Activated T-cell treated with anti-CD3 and anti-CD28 coated beads, Interleukin-2, amount 50 U/mL, for 4 hours (primary cell): Measurements from ENCODE around the gene UTS2R. TPM values are rescaled to one million over a fixed set of nuclear protein-coding genes. Genes with fewer than 3 reads are reported as not detected.

Experiments used
- ATAC-seq, 2 donors: fragments of 200-7000 bp; cut with Tn5 transposase; one replicate each; pipeline ENCODE4 v1.10.0; 2021
- DNase-seq: peaks from one replicate; pipeline ENCODE4 v3.0.0-alpha.2; 2020
- H3K27me3 Mint-ChIP-seq: one replicate; pipeline ENCODE4 v1.8.0; 2021; ENCODE audit warnings: low read depth, mixed read lengths
- H3K36me3 Mint-ChIP-seq: one replicate; pipeline ENCODE4 v1.8.0; 2022; ENCODE audit warnings: mixed read lengths; ENCODE audit not compliant: insufficient read depth
- H3K4me1 Mint-ChIP-seq: one replicate; pipeline ENCODE4 v1.8.0; 2021; ENCODE audit warnings: low read depth, mixed read lengths
- H3K4me3 Mint-ChIP-seq: one replicate; pipeline ENCODE4 v1.8.0; 2021; ENCODE audit warnings: mild to moderate bottlenecking, moderate library complexity, mixed read lengths
- H3K9me3 Mint-ChIP-seq: one replicate; pipeline ENCODE4 v1.8.0; 2021; ENCODE audit warnings: mixed read lengths
- total RNA-seq, 3 donors: library from RNA; stranded (reverse); gene quantifications; one replicate each; pipeline ENCODE4 v1.2.1, GENCODE V29; 2021

Gene UTS2R
- total RNA-seq, 3 donors from 2014 or later, result not detected

DNA sequence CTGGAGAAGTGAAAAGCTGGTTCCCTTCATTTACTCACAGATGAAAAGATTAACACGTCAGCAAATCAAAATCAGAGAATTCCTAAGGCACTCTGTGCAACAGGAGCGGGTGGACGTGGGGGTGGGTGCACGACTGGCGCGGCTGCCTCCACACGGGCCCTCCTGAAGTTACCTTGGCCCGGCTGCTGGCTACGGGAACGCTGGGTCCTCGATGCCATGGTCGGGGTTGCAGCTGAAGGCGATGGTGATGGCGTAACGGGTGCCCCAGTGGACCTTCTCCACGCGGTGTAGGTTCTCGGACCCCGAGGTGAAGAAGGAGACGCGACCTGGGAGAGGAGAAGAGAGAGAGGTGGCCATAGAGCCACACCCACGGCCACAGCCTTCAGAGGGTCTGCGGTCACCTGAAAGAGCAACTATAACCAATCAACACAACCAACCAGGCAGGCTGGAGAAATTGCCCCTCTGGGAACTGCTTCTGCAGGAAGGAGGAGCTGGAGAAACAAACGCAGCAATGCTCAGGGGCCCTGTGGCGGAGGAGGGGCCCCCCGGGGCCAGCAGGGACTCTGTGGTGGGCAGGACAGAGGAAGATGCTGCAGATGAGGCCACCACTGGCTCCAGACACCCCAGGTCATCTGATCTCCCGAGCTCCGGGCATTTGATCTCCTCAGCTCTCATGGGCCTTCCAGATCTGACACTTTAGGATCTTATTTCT is 20.8 kb downstream of the UTS2R start:
- H3K9me3 Mint-ChIP-seq, result no peaks in the 10 kb centered on the region
- DNase-seq (no peak), ATAC-seq (no peak)
- H3K27me3 Mint-ChIP-seq, result peaks cover 2% of the 10 kb centered on the region
- peaks cover 8% of the 10 kb centered on the region for H3K36me3 Mint-ChIP-seq
- no peak overlapping the region for H3K4me3 Mint-ChIP-seq
- no peaks in the 10 kb centered on the region for H3K4me1 Mint-ChIP-seq

GRCh38 chr17:82392941-82393340 is 21.4 kb downstream of the UTS2R start:
- H3K27me3 Mint-ChIP-seq, result no peaks in the 10 kb centered on the region
- H3K4me1 Mint-ChIP-seq, result no peaks in the 10 kb centered on the region
- H3K4me3 Mint-ChIP-seq, result no peak overlapping the region
- H3K9me3 Mint-ChIP-seq, result no peaks in the 10 kb centered on the region
- DNase-seq (no peak), ATAC-seq (no peak)
- peaks cover 8% of the 10 kb centered on the region for H3K36me3 Mint-ChIP-seq

DNA sequence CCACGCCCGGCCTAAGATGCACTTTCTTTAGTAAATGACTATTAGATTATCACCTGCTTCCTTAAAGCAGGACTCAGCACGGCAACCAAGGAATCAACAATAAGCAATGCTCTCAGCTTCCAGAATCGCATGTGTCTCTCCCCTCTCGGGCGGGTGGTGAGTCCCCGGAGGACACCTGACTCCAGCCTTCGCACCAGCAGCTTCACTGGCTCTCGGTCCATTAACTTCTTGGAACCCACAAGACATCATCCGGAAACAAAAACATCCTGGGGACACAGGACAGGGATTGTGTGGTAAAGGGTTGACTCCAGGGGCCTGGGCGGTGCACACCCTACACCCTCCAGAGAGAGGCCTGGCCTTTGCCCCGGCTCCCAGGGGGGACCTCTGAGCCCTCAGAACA is 22.7 kb downstream of the UTS2R start:
- H3K27me3 Mint-ChIP-seq, result no peaks in the 10 kb centered on the region
- no peaks in the 10 kb centered on the region for H3K9me3 Mint-ChIP-seq
- no peak overlapping the region for H3K4me3 Mint-ChIP-seq
- peaks cover 8% of the 10 kb centered on the region for H3K36me3 Mint-ChIP-seq
- H3K4me1 Mint-ChIP-seq, result no peaks in the 10 kb centered on the region
- DNase-seq, result no peak
- no peak for ATAC-seq

- H3K27me3 Mint-ChIP-seq, result no peaks in the 10 kb centered on the region
- no peak for ATAC-seq
- no peak for DNase-seq
- peaks cover 12% of the 10 kb centered on the region for H3K4me1 Mint-ChIP-seq
- H3K9me3 Mint-ChIP-seq, result no peaks in the 10 kb centered on the region
- peaks cover 11% of the 10 kb centered on the region for H3K36me3 Mint-ChIP-seq
- no peak overlapping the region for H3K4me3 Mint-ChIP-seq
Measured at GRCh38 chr17:82396601-82397435, 25.3 kb downstream of the UTS2R start.

DNA sequence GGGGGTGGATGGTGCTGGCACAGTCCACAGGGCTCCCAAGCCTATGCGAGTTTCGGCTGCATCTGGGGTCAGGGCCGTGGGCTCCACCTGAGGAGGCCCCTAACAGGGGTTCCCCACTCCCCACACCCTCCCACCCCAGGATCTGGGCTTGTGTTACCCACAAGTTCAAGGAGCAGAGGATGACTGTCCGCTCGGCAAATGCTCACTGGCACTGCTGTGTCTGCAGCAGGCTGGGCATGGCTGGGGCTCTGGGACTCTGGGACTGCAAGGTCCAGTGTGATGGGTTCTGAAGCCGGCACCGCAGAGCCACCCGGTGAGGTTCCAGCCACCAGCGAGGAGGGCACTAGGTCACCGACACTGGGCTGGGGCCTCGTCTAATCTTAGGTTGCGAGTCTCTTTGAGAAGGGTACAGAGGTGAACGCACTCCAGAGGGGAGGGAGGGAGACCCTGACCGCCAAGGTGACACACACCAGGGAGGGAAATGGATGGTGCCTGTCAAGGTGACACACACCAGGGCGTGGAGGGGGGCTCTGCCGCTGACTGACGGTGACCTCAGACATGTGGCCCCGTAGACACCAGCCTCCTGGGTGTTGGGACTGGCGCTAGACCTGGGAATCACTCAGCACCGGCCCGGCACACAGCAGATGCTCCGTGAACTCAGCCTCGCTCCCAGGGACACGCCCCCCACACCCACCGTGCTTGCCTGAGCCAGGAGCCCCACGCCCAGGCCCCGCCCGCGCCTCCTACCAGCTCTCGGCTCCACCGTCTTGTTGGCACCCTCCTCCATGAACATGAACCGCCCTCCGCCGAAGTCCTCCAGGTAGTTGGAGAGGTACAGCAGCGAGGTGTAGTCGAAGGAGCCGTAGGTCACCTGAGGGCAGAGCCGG is 26.1 kb downstream of the UTS2R start:
- Mint-ChIP-seq H3K27me3 (no peaks in the 10 kb centered on the region), H3K36me3 (peaks cover 11% of the 10 kb centered on the region), H3K9me3 (no peaks in the 10 kb centered on the region), H3K4me1 (peaks cover 14% of the 10 kb centered on the region), H3K4me3 (no peak overlapping the region)
- ATAC-seq (no peak), DNase-seq (no peak)

DNA sequence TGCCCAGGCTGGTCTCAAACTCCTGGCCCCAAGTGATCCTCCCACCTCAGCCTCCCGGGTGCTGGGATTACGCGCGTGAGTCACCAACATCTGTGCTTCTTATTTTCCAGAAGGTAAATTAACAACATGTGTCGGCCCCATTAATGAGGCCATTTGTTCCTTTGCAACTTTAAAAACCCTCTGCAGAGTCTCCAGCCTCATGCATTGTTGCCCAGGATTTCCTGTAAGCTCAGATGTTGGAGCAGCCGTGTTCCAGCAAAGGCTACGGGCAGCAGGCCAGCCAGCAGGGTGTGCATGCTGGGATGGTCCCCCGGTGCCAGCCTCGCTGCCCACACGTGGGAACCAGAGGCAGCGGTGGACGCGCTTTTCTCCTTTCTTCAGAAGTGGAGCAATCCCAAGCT is 27.5 kb downstream of the UTS2R start:
- H3K9me3 Mint-ChIP-seq, result no peaks in the 10 kb centered on the region
- H3K4me1 Mint-ChIP-seq, result peaks cover 14% of the 10 kb centered on the region
- no peak for ATAC-seq
- H3K4me3 Mint-ChIP-seq, result no peak overlapping the region
- peaks cover 9% of the 10 kb centered on the region for H3K36me3 Mint-ChIP-seq
- no peaks in the 10 kb centered on the region for H3K27me3 Mint-ChIP-seq
- DNase-seq, result no peak

GRCh38 chr17:82399601-82400101 is 28.1 kb downstream of the UTS2R start:
- no peak overlapping the region for H3K4me3 Mint-ChIP-seq
- no peak for ATAC-seq
- peaks cover 14% of the 10 kb centered on the region for H3K4me1 Mint-ChIP-seq
- H3K36me3 Mint-ChIP-seq, result peaks cover 9% of the 10 kb centered on the region
- H3K27me3 Mint-ChIP-seq, result no peaks in the 10 kb centered on the region
- no peaks in the 10 kb centered on the region for H3K9me3 Mint-ChIP-seq
- DNase-seq, result no peak

- DNase-seq, result no peak
- Mint-ChIP-seq H3K4me1 (peaks cover 14% of the 10 kb centered on the region), H3K4me3 (no peak overlapping the region), H3K27me3 (no peaks in the 10 kb centered on the region), H3K9me3 (no peaks in the 10 kb centered on the region), H3K36me3 (peaks cover 9% of the 10 kb centered on the region)
- ATAC-seq, result no peak
Measured at GRCh38 chr17:82400206-82400605, 28.6 kb downstream of the UTS2R start.

DNA sequence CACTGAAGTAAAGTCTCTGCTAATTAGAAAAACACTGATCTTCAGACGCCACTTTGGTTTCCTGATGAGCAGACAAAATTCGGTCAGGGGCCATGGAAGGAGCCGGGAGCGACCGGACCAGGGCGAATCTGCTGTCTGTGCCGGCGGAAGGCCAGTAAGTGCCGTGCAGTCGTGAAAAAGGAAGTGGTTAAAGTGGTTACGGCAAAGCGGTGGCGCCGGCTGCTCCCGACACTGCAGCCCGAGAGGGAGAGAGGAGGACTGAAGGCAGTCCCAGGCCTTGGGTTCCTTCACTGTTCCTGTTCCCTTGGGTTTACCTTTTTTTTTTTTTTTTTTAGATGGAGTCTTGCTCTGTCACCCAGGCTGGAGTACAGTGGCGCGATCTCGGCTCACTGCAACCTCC is 29.3 kb downstream of the UTS2R start:
- DNase-seq (peak; percentile 29), ATAC-seq (peak; percentile 89 to 92)
- H3K4me3 Mint-ChIP-seq, result peak overlapping the region; percentile 69
- H3K36me3 Mint-ChIP-seq, result peaks cover 9% of the 10 kb centered on the region
- H3K9me3 Mint-ChIP-seq, result no peaks in the 10 kb centered on the region
- peaks cover 14% of the 10 kb centered on the region for H3K4me1 Mint-ChIP-seq
- no peaks in the 10 kb centered on the region for H3K27me3 Mint-ChIP-seq

DNA sequence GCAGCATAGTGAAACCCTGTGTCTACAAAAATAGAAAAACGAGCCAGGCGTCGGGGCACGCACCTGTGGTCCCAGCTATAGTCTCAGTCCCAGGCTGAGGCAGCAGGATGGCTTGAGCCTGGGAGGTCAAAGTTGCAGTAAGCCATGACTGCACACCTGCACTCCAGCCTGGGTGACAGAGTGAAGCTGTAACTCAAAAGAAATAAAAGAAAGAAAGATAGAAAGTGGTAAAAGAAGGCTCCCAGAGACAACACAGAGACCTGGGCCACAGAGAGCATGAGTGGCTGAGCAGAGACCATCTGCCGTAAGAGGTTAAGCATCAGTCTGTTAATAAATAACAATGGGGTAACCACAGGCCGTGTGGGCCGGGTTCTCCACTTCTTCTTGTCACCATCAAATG is 31.3 kb downstream of the UTS2R start:
- Mint-ChIP-seq H3K4me3 (no peak overlapping the region), H3K9me3 (no peaks in the 10 kb centered on the region), H3K36me3 (peaks cover 8% of the 10 kb centered on the region), H3K4me1 (peaks cover 14% of the 10 kb centered on the region), H3K27me3 (no peaks in the 10 kb centered on the region)
- DNase-seq (no peak), ATAC-seq (no peak)

DNA sequence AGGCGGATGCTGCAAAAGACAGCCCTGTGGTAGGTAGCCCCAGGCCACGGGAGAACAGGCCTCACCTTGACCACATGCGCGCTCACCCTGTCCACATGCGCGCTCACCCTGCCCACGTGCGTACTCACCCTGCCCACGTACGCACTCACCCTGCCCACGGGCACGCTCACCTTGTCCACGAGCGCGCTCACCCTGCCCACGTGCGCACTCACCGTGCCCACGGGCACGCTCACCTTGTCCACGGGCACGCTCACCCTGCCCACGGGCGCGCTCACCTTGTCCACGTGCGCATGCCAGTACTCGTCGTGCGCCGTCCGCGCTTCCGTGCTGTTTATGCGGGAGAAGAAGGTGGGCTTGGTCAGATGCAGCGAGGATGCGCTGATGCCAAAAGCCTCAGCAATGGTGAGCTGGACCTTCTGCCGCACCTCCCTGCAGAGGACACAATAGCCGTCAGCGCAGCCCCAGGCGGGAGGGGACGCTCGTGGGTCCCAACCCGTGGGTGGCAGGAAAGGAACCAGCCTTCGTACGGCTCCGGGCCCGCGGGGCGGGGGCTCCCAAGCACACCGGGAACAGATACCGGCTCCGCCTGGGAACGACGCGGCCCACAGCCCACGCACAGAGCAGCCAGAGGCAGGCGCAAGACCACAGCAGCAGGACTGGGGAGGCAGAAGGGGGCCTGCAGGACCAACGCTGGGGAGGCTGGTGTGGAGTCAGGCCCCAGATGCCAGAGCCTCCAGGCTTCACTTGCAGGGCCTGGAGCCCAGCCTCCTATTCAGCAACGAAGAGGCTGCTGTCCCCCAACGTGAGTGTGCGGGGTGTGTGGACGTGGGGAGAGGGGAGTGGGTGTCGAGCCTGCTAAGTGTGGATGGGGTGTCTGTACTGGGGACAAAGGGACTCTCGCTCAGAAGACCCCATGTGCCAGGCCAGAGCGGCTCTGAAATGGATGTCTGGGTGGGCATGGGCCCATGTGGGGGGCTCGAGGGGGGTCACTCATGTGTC is 32.4 kb downstream of the UTS2R start:
- no peak overlapping the region for H3K4me3 Mint-ChIP-seq
- H3K4me1 Mint-ChIP-seq, result peaks cover 14% of the 10 kb centered on the region
- H3K27me3 Mint-ChIP-seq, result no peaks in the 10 kb centered on the region
- no peaks in the 10 kb centered on the region for H3K9me3 Mint-ChIP-seq
- no peak for ATAC-seq
- peaks cover 9% of the 10 kb centered on the region for H3K36me3 Mint-ChIP-seq
- no peak for DNase-seq

DNA sequence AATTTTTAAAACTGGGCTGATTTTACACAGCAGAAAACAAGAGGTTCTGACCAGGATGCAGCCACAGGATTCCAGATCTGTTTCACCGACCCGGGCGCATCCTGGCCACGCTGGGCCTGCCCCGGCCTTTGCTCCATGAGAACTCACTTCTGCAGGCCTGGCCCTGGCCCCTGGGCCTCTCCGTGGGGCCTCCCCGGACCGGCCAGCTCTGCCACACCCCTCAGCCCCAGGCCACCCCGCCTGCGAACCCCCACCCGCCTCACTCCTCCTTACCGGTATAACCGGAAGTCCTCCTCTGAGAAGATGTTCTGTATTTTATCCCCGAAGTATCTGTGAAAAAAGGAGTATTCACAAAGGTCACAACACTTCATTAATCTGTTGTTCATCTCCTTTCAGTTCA is 33.5 kb downstream of the UTS2R start:
- no peak for DNase-seq
- Mint-ChIP-seq H3K4me3 (no peak overlapping the region), H3K36me3 (peaks cover 13% of the 10 kb centered on the region), H3K27me3 (no peaks in the 10 kb centered on the region), H3K4me1 (peaks cover 14% of the 10 kb centered on the region), H3K9me3 (no peaks in the 10 kb centered on the region)
- no peak for ATAC-seq

DNA sequence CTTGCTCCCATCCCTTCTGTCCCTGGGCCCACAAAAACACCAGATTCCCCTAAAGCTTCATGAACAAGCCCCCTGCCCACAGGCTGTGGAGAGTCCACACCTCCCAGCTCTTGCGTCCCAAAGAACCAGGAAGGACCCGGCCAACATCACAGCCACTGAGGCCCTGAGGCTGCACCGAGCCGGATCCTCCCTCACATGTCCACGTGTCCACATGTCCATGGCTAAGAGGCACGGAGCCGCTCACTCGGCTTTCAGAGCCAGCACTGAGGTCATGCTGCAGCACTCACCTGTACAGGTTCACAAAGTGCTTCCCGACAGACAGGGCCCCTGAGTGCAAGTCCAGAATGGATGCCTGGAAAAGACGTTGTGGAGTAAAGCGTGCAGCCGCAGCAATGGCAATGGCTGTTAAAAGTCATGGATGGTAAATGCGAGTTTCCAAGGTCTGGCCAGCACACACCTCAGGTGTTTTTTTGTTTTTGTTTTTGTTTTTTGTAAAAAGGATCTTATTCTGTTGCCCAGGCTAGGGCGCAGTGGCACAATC is 34.6 kb downstream of the UTS2R start:
- peaks cover 7% of the 10 kb centered on the region for H3K4me1 Mint-ChIP-seq
- no peak overlapping the region for H3K4me3 Mint-ChIP-seq
- peaks cover 10% of the 10 kb centered on the region for H3K36me3 Mint-ChIP-seq
- H3K27me3 Mint-ChIP-seq, result no peaks in the 10 kb centered on the region
- DNase-seq (no peak), ATAC-seq (no peak)
- H3K9me3 Mint-ChIP-seq, result no peaks in the 10 kb centered on the region
